Measurements from ENCODE around the gene RASSF3.

Gene RASSF3

DNA sequence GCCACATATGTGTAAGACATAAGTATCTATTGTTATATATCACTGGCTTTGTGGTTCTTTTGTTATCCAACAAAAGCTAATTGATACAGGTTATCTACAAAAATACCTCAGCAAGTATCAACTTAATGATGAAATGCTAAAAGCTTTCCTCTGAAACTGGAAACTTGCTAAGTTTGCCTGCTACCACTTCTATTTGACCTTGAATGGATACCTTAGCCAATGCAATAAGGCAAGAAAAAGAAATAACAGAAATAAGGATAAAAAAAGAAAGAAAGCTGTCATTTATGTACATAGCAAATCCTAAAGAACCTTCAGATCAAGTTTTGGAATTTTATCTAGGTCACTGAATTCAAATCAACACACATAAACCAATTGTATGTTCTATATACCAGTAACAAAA, 35.5 kb upstream of the RASSF3 start:
- TF ChIP-seq, protein P1, sequence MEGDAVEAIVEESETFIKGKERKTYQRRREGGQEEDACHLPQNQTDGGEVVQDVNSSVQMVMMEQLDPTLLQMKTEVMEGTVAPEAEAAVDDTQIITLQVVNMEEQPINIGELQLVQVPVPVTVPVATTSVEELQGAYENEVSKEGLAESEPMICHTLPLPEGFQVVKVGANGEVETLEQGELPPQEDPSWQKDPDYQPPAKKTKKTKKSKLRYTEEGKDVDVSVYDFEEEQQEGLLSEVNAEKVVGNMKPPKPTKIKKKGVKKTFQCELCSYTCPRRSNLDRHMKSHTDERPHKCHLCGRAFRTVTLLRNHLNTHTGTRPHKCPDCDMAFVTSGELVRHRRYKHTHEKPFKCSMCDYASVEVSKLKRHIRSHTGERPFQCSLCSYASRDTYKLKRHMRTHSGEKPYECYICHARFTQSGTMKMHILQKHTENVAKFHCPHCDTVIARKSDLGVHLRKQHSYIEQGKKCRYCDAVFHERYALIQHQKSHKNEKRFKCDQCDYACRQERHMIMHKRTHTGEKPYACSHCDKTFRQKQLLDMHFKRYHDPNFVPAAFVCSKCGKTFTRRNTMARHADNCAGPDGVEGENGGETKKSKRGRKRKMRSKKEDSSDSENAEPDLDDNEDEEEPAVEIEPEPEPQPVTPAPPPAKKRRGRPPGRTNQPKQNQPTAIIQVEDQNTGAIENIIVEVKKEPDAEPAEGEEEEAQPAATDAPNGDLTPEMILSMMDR (IDR thresholded peaks at IDR 0.05; ENCODE audit: poor library complexity, severe bottlenecking) = no peak
- H3K4me1 ChIP-seq (ENCODE audit: insufficient read depth, poor library complexity, severe bottlenecking) = no peaks in the 10 kb centered on the region
- no peaks in the 10 kb centered on the region for H3K36me3 ChIP-seq (ENCODE audit: low read depth)
- H3K4me3 ChIP-seq (ENCODE audit: severe bottlenecking) = no peak overlapping the region
- no peak overlapping the region for H3K27ac ChIP-seq (ENCODE audit: poor library complexity, severe bottlenecking)
- ATAC-seq (ENCODE audit: low read depth) (no peak), DNase-seq (ENCODE audit: low spot score) (no peak)
- no peaks in the 10 kb centered on the region for H3K27me3 ChIP-seq (ENCODE audit: insufficient read depth, poor library complexity, severe bottlenecking)
- peaks cover 3% of the 10 kb centered on the region for H3K9me3 ChIP-seq (ENCODE audit: severe bottlenecking)

DNA sequence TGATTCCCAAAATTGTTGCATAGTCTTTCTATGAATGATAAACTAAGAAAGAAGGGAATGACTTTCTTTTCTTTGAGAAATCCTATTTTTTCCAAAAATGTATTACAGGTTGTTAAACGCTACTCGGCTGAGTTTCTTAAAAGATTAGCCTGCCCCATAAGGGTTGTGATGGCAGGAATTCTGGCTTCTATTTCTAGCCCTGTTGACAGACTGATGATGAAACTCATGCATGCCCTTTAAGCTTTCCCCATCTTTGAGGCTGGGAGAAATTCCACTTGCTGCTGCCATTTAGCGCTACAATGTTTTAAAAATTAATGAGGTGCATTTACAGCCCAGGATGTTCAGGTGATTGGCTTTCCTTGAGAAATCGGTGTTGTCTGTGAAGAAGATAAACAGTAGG, 33.2 kb upstream of the RASSF3 start:
- DNase-seq (ENCODE audit: low spot score) (no peak), ATAC-seq (ENCODE audit: low read depth) (no peak)
- TF ChIP-seq, protein P1 (IDR thresholded peaks at IDR 0.05; ENCODE audit: poor library complexity, severe bottlenecking) = no peak
- H3K36me3 ChIP-seq (ENCODE audit: low read depth) = no peaks in the 10 kb centered on the region
- no peak overlapping the region for H3K27ac ChIP-seq (ENCODE audit: poor library complexity, severe bottlenecking)
- no peak overlapping the region for H3K4me3 ChIP-seq (ENCODE audit: severe bottlenecking)
- H3K27me3 ChIP-seq (ENCODE audit: insufficient read depth, poor library complexity, severe bottlenecking) = no peaks in the 10 kb centered on the region
- H3K4me1 ChIP-seq (ENCODE audit: insufficient read depth, poor library complexity, severe bottlenecking) = no peaks in the 10 kb centered on the region
- peaks cover 3% of the 10 kb centered on the region for H3K9me3 ChIP-seq (ENCODE audit: severe bottlenecking)

DNA sequence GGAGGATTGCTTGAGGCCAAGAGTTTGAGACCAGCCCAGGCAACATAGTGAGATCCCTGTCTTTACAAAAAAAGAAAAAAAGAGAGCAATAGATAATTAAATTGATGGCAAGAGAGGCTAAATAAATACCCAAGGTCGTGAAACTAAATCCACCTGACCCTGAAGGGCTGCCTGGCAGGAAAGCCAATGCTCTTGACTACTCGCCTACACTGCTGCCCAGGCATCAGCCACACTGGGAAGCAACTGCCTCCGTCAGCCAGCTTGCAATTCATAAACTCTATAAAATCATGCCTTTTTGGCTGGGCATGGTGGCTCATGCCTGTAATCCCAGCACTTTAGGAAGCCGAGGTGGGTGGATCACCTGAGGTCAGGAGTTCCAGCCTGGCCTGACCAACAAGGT, 31.7 kb upstream of the RASSF3 start:
- peaks cover 3% of the 10 kb centered on the region for H3K9me3 ChIP-seq (ENCODE audit: severe bottlenecking)
- no peak overlapping the region for H3K4me3 ChIP-seq (ENCODE audit: severe bottlenecking)
- no peak overlapping the region for H3K27ac ChIP-seq (ENCODE audit: poor library complexity, severe bottlenecking)
- no peaks in the 10 kb centered on the region for H3K36me3 ChIP-seq (ENCODE audit: low read depth)
- ATAC-seq (ENCODE audit: low read depth) (no peak), DNase-seq (ENCODE audit: low spot score) (no peak)
- TF ChIP-seq, protein P1 (IDR thresholded peaks at IDR 0.05; ENCODE audit: poor library complexity, severe bottlenecking) = no peak
- no peaks in the 10 kb centered on the region for H3K27me3 ChIP-seq (ENCODE audit: insufficient read depth, poor library complexity, severe bottlenecking)
- no peaks in the 10 kb centered on the region for H3K4me1 ChIP-seq (ENCODE audit: insufficient read depth, poor library complexity, severe bottlenecking)

DNA sequence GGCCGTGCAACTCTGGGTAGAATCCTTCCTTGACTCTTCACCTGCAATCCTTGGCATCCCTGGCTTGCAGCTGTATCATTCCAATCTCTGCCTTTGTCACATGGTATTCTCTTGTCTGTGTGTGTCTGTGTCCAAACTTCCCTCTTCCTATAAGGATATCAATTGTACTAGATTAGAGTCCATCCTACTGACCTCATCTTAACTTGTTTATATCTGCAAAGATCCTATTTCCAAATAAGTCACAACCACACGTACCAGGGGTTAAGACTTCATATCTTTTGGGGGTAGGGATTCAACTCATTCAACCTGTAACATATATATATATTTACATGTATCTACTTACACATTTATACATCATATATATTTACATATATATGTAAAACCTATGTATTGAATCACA, 29.6 kb upstream of the RASSF3 start:
- H3K36me3 ChIP-seq (ENCODE audit: low read depth) = no peaks in the 10 kb centered on the region
- no peak overlapping the region for H3K4me3 ChIP-seq (ENCODE audit: severe bottlenecking)
- DNase-seq (ENCODE audit: low spot score) (no peak), ATAC-seq (ENCODE audit: low read depth) (no peak)
- no peak overlapping the region for H3K27ac ChIP-seq (ENCODE audit: poor library complexity, severe bottlenecking)
- H3K27me3 ChIP-seq (ENCODE audit: insufficient read depth, poor library complexity, severe bottlenecking) = no peaks in the 10 kb centered on the region
- no peaks in the 10 kb centered on the region for H3K9me3 ChIP-seq (ENCODE audit: severe bottlenecking)
- H3K4me1 ChIP-seq (ENCODE audit: insufficient read depth, poor library complexity, severe bottlenecking) = no peaks in the 10 kb centered on the region
- TF ChIP-seq, protein P1 (IDR thresholded peaks at IDR 0.05; ENCODE audit: poor library complexity, severe bottlenecking) = no peak

- no peaks in the 10 kb centered on the region for H3K27me3 ChIP-seq (ENCODE audit: insufficient read depth, poor library complexity, severe bottlenecking)
- DNase-seq (ENCODE audit: low spot score) (no peak), ATAC-seq (ENCODE audit: low read depth) (no peak)
- H3K9me3 ChIP-seq (ENCODE audit: severe bottlenecking) = no peaks in the 10 kb centered on the region
- no peak overlapping the region for H3K27ac ChIP-seq (ENCODE audit: poor library complexity, severe bottlenecking)
- no peaks in the 10 kb centered on the region for H3K36me3 ChIP-seq (ENCODE audit: low read depth)
- H3K4me1 ChIP-seq (ENCODE audit: insufficient read depth, poor library complexity, severe bottlenecking) = no peaks in the 10 kb centered on the region
- H3K4me3 ChIP-seq (ENCODE audit: severe bottlenecking) = no peak overlapping the region
- TF ChIP-seq, protein P1 (IDR thresholded peaks at IDR 0.05; ENCODE audit: poor library complexity, severe bottlenecking) = no peak
Measured at GRCh38 chr12:64582114-64582513, 28.2 kb upstream of the RASSF3 start.
